ENCODE results near the gene KHDC4.

The KHDC4 gene

GRCh38 chr1:155968670-155969069 is 34.5 kb upstream of the KHDC4 start:
- no peak for DNase-seq

- DNase-seq, result no peak
Measured at GRCh38 chr1:155968051-155968400, 33.8 kb upstream of the KHDC4 start.

- no peak for DNase-seq
Measured at GRCh38 chr1:155967341-155968050, 33.3 kb upstream of the KHDC4 start.

GRCh38 chr1:155966750-155967149 is 32.5 kb upstream of the KHDC4 start:
- no peak for DNase-seq

- no peak for DNase-seq
Measured at GRCh38 chr1:155966135-155966534, 31.9 kb upstream of the KHDC4 start.

- no peak for DNase-seq
Measured at GRCh38 chr1:155964193-155964592, 30.0 kb upstream of the KHDC4 start.

GRCh38 chr1:155962599-155963211 is 28.5 kb upstream of the KHDC4 start:
- no peak for DNase-seq

GRCh38 chr1:155961937-155962336 is 27.7 kb upstream of the KHDC4 start:
- DNase-seq, result no peak

GRCh38 chr1:155960081-155960745 is 26.0 kb upstream of the KHDC4 start:
- DNase-seq, result no peak

GRCh38 chr1:155957411-155957915 is 23.2 kb upstream of the KHDC4 start:
- no peak for DNase-seq

GRCh38 chr1:155954645-155955044 is 20.4 kb upstream of the KHDC4 start:
- no peak for DNase-seq

- DNase-seq, result no peak
Measured at GRCh38 chr1:155952505-155952890, 18.3 kb upstream of the KHDC4 start.

- DNase-seq, result no peak
Measured at GRCh38 chr1:155951753-155952504, 17.7 kb upstream of the KHDC4 start.

- DNase-seq, result no peak
Measured at GRCh38 chr1:155950829-155951228, 16.6 kb upstream of the KHDC4 start.

- DNase-seq, result no peak
Measured at GRCh38 chr1:155947741-155948140, 13.5 kb upstream of the KHDC4 start.

- DNase-seq, result no peak
Measured at GRCh38 chr1:155947292-155947691, 13.1 kb upstream of the KHDC4 start.

- no peak for DNase-seq
Measured at GRCh38 chr1:155946633-155947219, 12.5 kb upstream of the KHDC4 start.

- no peak for DNase-seq
Measured at GRCh38 chr1:155944444-155944799, 10.2 kb upstream of the KHDC4 start.

GRCh38 chr1:155942578-155943141 is 8.4 kb upstream of the KHDC4 start:
- no peak for DNase-seq

- no peak for DNase-seq
Measured at GRCh38 chr1:155941845-155942531, 7.8 kb upstream of the KHDC4 start.

- no peak for DNase-seq
Measured at GRCh38 chr1:155940993-155941844, 7.0 kb upstream of the KHDC4 start, which contains the start of gene RXFP4. TSS of gene RXFP4 (plus strand) at chr1:155941638. CDS start at chr1:155941710, 72 bp downstream.

Data from NCI-H2227 treated with DMSO at 0.1 percent for 48 hours (cell line).